B cell (primary cell): ENCODE measurements around the gene URGCP.

Experiments
- EZH2 ChIP-seq: IDR thresholded peaks from 2 replicates; pipeline ENCODE4 v1.6.1; 2012; ENCODE audit warnings: borderline replicate concordance, low read depth, mild to moderate bottlenecking, moderate library complexity, low read length; ENCODE audit not compliant: insufficient read depth, poor library complexity, severe bottlenecking
- TF ChIP-seq, protein P1 (sequence below): fragments of 200-600 bp; IDR thresholded peaks from one replicate; pipeline ENCODE4 v1.8.0; 2022; ENCODE audit warnings: antibody characterized with exemption, mild to moderate bottlenecking

DNA sequence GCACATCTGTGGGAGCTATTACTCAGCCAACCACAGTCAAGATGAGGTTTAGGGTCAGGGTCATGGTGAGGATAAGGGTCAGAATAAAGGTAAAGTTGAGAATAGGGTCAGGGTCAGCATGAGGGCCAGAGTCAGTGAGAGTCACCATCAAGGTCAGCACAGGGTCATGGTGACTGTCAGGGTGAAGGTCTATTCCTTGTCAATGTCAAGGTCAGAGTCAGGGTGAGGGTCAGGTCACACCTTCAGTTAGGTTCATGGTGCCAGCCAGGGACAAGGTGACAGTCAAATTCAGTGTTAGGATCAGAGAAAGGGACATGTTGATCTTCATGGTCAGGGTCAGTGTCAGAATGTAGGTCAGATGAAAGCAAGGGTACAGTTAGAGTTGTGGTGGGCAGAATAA lies 51.2 kb downstream of the URGCP start:
- TF ChIP-seq, protein P1, sequence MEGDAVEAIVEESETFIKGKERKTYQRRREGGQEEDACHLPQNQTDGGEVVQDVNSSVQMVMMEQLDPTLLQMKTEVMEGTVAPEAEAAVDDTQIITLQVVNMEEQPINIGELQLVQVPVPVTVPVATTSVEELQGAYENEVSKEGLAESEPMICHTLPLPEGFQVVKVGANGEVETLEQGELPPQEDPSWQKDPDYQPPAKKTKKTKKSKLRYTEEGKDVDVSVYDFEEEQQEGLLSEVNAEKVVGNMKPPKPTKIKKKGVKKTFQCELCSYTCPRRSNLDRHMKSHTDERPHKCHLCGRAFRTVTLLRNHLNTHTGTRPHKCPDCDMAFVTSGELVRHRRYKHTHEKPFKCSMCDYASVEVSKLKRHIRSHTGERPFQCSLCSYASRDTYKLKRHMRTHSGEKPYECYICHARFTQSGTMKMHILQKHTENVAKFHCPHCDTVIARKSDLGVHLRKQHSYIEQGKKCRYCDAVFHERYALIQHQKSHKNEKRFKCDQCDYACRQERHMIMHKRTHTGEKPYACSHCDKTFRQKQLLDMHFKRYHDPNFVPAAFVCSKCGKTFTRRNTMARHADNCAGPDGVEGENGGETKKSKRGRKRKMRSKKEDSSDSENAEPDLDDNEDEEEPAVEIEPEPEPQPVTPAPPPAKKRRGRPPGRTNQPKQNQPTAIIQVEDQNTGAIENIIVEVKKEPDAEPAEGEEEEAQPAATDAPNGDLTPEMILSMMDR: no peak
- TF ChIP-seq EZH2: no peak
